Panc1 (cell line): ENCODE results near the gene PPL. TPM values are rescaled to one million over a fixed set of nuclear protein-coding genes. Genes with fewer than 3 reads are reported as not detected.

ENCODE experiments used
- ATAC-seq: fragments of 200-7000 bp; cut with Tn5 transposase; 2 replicates; pipeline ENCODE4 v1.9.1; 2020; ENCODE audit warnings: mild to moderate bottlenecking, moderate library complexity
- BruUV-seq: library from RNA; stranded (reverse); fragments of 400-500 nt; replicated peaks from 2 replicates; lab custom pipeline; 2021; lab: Mats Ljungman, UMichigan
- CTCF ChIA-PET: fragments of 300-600 bp; sonication (Branson Sonifier 250); formaldehyde crosslinking; loops from one replicate; lab custom pipeline; 2022; ENCODE audit warnings: antibody characterized with exemption; lab: Charles Lee
- POLR2A ChIA-PET: fragments of 300-600 bp; sonication (Branson Sonifier 250); formaldehyde crosslinking; loops from one replicate; lab custom pipeline; 2022; ENCODE audit warnings: antibody characterized with exemption; lab: Charles Lee
- DNase-seq: peaks from one replicate; pipeline ENCODE4 v3.0.0-alpha.2; 2010; ENCODE audit warnings: low read depth, low spot score
- H3K27ac ChIP-seq: 2 replicates; pipeline ENCODE4 v1.5.1; 2011; ENCODE audit warnings: mild to moderate bottlenecking, low read length, inconsistent platforms
- H3K27me3 ChIP-seq: fragments of 200-500 bp; sonication (Bioruptor generic); 2 replicates; pipeline ENCODE4 v1.6.0; 2014; ENCODE audit warnings: low read length, inconsistent platforms; ENCODE audit not compliant: control insufficient read depth, insufficient read depth
- H3K36me3 ChIP-seq: fragments of 200-500 bp; sonication (Bioruptor generic); 2 replicates; pipeline ENCODE4 v1.5.1; 2014; ENCODE audit warnings: inconsistent platforms, mild to moderate bottlenecking, low read length, moderate library complexity; ENCODE audit not compliant: control insufficient read depth, insufficient read depth
- H3K4me1 ChIP-seq: 2 replicates; pipeline ENCODE4 v1.5.1; 2011; ENCODE audit warnings: inconsistent platforms, mild to moderate bottlenecking, low read length, moderate library complexity; ENCODE audit not compliant: control insufficient read depth, insufficient read depth
- H3K4me3 ChIP-seq, 2 experiments: 2 replicates each; pipeline ENCODE4 v1.5.1; 2011 to 2012; ENCODE audit warnings: low read depth in 2 of 2, low read length in 2 of 2, mild to moderate bottlenecking in 2 of 2, inconsistent platforms in 1 of 2, moderate library complexity in 1 of 2
- H3K9me3 ChIP-seq: fragments of 200-500 bp; sonication (Bioruptor generic); 2 replicates; pipeline ENCODE4 v1.5.1; 2014; ENCODE audit warnings: low read depth, mild to moderate bottlenecking, inconsistent platforms, low read length, moderate library complexity; ENCODE audit not compliant: control insufficient read depth, insufficient read depth
- POLR2AphosphoS5 ChIP-seq: IDR thresholded peaks from 2 replicates; pipeline ENCODE4 v1.6.1; 2012; ENCODE audit warnings: mild to moderate bottlenecking, low read depth, low read length, moderate library complexity
- SIN3A ChIP-seq: IDR thresholded peaks from 2 replicates; pipeline ENCODE4 v1.6.1; 2012; ENCODE audit warnings: low read depth, mild to moderate bottlenecking, low read length, moderate library complexity, borderline replicate concordance; ENCODE audit not compliant: insufficient read depth
- TCF7L2 ChIP-seq: IDR thresholded peaks from 2 replicates; pipeline ENCODE4 v1.6.1; 2011; ENCODE audit warnings: mild to moderate bottlenecking, low read depth, low read length, inconsistent platforms
- in situ Hi-C: cut with HindIII; loops from 2 replicates; pipeline ENCODE4 v1.10.0; 2016; ENCODE audit warnings: low sequenced_read_pairs, low pct_unique_long_range_greater_than_20kb
- intact Hi-C: fragments of 100-400 bp; cut with micrococcal nuclease; formaldehyde crosslinking; loops from one replicate; pipeline ENCODE4 v1.10.0; 2022; ENCODE audit not compliant: unreplicated experiment
- total RNA-seq: library from RNA; stranded (reverse); gene quantifications from one replicate; pipeline ENCODE4 v1.2.1, GENCODE V29; 2021; ENCODE audit not compliant: unreplicated experiment
- TF ChIP-seq, protein P1 (sequence below): fragments of 450-650 bp; IDR thresholded peaks from 2 replicates; pipeline ENCODE4 v1.5.1; 2017; ENCODE audit warnings: mild to moderate bottlenecking
- TF ChIP-seq, protein P2 (sequence below), 2 experiments: IDR thresholded peaks; 2 replicates each; pipeline ENCODE4 v1.6.1; 2011 to 2012; ENCODE audit warnings: low read depth in 2 of 2, control low read depth in 1 of 2, low read length in 1 of 2, mild to moderate bottlenecking in 1 of 2, moderate library complexity in 1 of 2; ENCODE audit not compliant: insufficient read depth in 1 of 2

Gene PPL
- total RNA-seq, 1 experiment from 2014 or later: 89.4 TPM

DNA sequence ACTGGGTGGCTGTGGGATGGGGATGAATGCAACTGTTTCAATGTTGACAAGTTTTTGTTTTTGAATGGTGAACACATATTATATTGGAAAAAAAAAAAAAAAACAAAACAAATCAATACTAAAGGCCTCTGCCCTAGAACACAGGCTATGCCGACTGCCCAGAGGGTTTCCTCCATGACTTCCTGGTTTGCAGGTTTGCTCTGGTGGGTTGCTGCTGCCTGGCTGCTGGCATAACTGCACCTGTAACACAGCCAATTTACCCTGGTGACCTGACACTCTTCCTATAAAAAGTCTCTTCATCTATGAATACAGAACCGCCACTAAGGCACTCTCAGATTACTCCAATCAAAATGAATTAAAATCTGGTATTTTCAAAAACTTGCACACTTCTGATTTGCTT is 100.2 kb downstream of the PPL start:
- ATAC-seq: no peak
- peaks cover 33% of the 10 kb centered on the region for H3K36me3 ChIP-seq
- no peaks in the 10 kb centered on the region for H3K9me3 ChIP-seq
- intact Hi-C loops (no loop called here), in situ Hi-C loops (no loop called here)
- ChIA-PET POLR2A (no interaction called here), CTCF (no interaction called here)
- DNase-seq: no peak
- no peak overlapping the region for H3K27ac ChIP-seq
- no peak for TF ChIP-seq SIN3A
- TF ChIP-seq, protein P1, sequence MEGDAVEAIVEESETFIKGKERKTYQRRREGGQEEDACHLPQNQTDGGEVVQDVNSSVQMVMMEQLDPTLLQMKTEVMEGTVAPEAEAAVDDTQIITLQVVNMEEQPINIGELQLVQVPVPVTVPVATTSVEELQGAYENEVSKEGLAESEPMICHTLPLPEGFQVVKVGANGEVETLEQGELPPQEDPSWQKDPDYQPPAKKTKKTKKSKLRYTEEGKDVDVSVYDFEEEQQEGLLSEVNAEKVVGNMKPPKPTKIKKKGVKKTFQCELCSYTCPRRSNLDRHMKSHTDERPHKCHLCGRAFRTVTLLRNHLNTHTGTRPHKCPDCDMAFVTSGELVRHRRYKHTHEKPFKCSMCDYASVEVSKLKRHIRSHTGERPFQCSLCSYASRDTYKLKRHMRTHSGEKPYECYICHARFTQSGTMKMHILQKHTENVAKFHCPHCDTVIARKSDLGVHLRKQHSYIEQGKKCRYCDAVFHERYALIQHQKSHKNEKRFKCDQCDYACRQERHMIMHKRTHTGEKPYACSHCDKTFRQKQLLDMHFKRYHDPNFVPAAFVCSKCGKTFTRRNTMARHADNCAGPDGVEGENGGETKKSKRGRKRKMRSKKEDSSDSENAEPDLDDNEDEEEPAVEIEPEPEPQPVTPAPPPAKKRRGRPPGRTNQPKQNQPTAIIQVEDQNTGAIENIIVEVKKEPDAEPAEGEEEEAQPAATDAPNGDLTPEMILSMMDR: no peak
- TF ChIP-seq, protein P2, sequence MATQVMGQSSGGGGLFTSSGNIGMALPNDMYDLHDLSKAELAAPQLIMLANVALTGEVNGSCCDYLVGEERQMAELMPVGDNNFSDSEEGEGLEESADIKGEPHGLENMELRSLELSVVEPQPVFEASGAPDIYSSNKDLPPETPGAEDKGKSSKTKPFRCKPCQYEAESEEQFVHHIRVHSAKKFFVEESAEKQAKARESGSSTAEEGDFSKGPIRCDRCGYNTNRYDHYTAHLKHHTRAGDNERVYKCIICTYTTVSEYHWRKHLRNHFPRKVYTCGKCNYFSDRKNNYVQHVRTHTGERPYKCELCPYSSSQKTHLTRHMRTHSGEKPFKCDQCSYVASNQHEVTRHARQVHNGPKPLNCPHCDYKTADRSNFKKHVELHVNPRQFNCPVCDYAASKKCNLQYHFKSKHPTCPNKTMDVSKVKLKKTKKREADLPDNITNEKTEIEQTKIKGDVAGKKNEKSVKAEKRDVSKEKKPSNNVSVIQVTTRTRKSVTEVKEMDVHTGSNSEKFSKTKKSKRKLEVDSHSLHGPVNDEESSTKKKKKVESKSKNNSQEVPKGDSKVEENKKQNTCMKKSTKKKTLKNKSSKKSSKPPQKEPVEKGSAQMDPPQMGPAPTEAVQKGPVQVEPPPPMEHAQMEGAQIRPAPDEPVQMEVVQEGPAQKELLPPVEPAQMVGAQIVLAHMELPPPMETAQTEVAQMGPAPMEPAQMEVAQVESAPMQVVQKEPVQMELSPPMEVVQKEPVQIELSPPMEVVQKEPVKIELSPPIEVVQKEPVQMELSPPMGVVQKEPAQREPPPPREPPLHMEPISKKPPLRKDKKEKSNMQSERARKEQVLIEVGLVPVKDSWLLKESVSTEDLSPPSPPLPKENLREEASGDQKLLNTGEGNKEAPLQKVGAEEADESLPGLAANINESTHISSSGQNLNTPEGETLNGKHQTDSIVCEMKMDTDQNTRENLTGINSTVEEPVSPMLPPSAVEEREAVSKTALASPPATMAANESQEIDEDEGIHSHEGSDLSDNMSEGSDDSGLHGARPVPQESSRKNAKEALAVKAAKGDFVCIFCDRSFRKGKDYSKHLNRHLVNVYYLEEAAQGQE (IDR thresholded peaks at IDR 0.05; ENCODE audit: insufficient read depth in 1 of 2, low read depth in 2 of 2, low read length in 1 of 2): no peak
- no peak for TF ChIP-seq POLR2AphosphoS5
- no peak for TF ChIP-seq TCF7L2
- H3K4me3 ChIP-seq: no peak overlapping the region
- H3K4me1 ChIP-seq: no peaks in the 10 kb centered on the region
- no TSS peak for BruUV-seq
- H3K27me3 ChIP-seq: no peaks in the 10 kb centered on the region

DNA sequence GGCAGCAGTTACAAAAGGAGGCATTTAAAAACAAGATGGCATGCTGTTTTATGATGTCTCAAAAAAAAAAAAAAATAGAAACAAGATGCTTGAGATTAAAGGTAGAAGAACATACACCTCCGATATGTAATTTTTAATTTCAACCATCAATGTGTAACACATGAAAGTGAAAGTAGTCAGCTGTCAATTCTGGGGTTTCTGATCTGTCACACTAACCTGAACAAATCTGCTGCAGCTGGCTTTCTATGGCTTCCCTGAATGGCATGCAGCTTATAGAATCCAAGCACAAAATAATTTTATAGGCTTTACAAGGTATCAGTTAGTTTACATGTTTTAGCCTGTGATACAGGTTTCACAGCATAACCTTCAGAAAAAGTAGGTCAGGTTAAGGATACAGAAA is 103.4 kb downstream of the PPL start:
- no TSS peak for BruUV-seq
- ChIA-PET POLR2A (no interaction called here), CTCF (interaction anchor here (0.6 kb wide), 1 partner anchor 122 kb away, joined by 3 read pairs; no protein-coding TSS in a partner anchor)
- in situ Hi-C loops: no loop called here
- Histone ChIP-seq H3K27ac (no peak overlapping the region), H3K9me3 (no peaks in the 10 kb centered on the region), H3K36me3 (peaks cover 32% of the 10 kb centered on the region), H3K4me1 (no peaks in the 10 kb centered on the region), H3K4me3 (no peak overlapping the region), H3K27me3 (no peaks in the 10 kb centered on the region)
- ATAC-seq (no peak), DNase-seq (no peak)
- TF ChIP-seq, protein P1: no peak
- TF ChIP-seq SIN3A: no peak
- TF ChIP-seq, protein P2 (IDR thresholded peaks at IDR 0.05; ENCODE audit: insufficient read depth in 1 of 2, low read depth in 2 of 2, low read length in 1 of 2): no peak
- no peak for TF ChIP-seq TCF7L2
- TF ChIP-seq POLR2AphosphoS5: no peak
- intact Hi-C loops: no loop called here
